Measurements from ENCODE around the gene LZTS3.

- TF ChIP-seq POLR2A (IDR thresholded peaks at IDR 0.05; ENCODE audit: low read length) (no peak), GATA1 (IDR thresholded peaks at IDR 0.05; ENCODE audit: low read depth, low read length) (no peak)
These were observed 10.7 kb upstream of the LZTS3 start for GRCh38 chr20:3183896-3184612.

All from erythroblast (primary cell).